Activated T-cell treated with anti-CD3 and anti-CD28 coated beads, Interleukin-2, amount 50 U/mL, for 24 hours (primary cell): ENCODE measurements around the gene ETFA.
"Not testable (repeated sequence)": the region's sequence is repeated elsewhere in the genome, so short reads cannot be mapped to it uniquely, and the experiment has no call there.

Source experiments
- DNase-seq: peaks from one replicate; pipeline ENCODE4 v3.0.0-alpha.2; 2020
- H3K27ac Mint-ChIP-seq: 2 replicates; pipeline ENCODE4 v1.8.0; 2020; ENCODE audit warnings: mild to moderate bottlenecking, mixed read lengths
- H3K27me3 Mint-ChIP-seq: 2 replicates; pipeline ENCODE4 v1.8.0; 2020; ENCODE audit warnings: mixed read lengths
- H3K36me3 Mint-ChIP-seq: 2 replicates; pipeline ENCODE4 v1.8.0; 2020; ENCODE audit warnings: low read depth, mixed read lengths
- H3K4me1 Mint-ChIP-seq: 2 replicates; pipeline ENCODE4 v1.8.0; 2020; ENCODE audit warnings: low read depth, mixed read lengths
- H3K4me3 Mint-ChIP-seq: 2 replicates; pipeline ENCODE4 v1.8.0; 2020; ENCODE audit warnings: mild to moderate bottlenecking, moderate library complexity, mixed read lengths
- H3K9me3 Mint-ChIP-seq: 2 replicates; pipeline ENCODE4 v1.8.0; 2020; ENCODE audit warnings: mixed read lengths

The ETFA gene

GRCh38 chr15:76285241-76285825, 25.9 kb downstream of the ETFA start:
- no peak overlapping the region for H3K4me3 Mint-ChIP-seq
- H3K9me3 Mint-ChIP-seq, result no peaks in the 10 kb centered on the region
- peaks cover 34% of the 10 kb centered on the region for H3K4me1 Mint-ChIP-seq
- no peak for DNase-seq
- peaks cover 81% of the 10 kb centered on the region for H3K36me3 Mint-ChIP-seq
- no peak overlapping the region for H3K27ac Mint-ChIP-seq
- H3K27me3 Mint-ChIP-seq, result no peaks in the 10 kb centered on the region

GRCh38 chr15:76282465-76282864, 28.8 kb downstream of the ETFA start:
- no peak overlapping the region for H3K4me3 Mint-ChIP-seq
- peaks cover 33% of the 10 kb centered on the region for H3K4me1 Mint-ChIP-seq
- peaks cover 89% of the 10 kb centered on the region for H3K36me3 Mint-ChIP-seq
- H3K9me3 Mint-ChIP-seq, result no peaks in the 10 kb centered on the region
- H3K27me3 Mint-ChIP-seq, result no peaks in the 10 kb centered on the region
- no peak for DNase-seq
- H3K27ac Mint-ChIP-seq, result no peak overlapping the region

GRCh38 chr15:76278651-76279050, 32.6 kb downstream of the ETFA start:
- DNase-seq, result no peak
- H3K4me1 Mint-ChIP-seq, result peaks cover 12% of the 10 kb centered on the region
- H3K36me3 Mint-ChIP-seq, result peaks cover 89% of the 10 kb centered on the region
- H3K4me3 Mint-ChIP-seq, result no peak overlapping the region
- no peaks in the 10 kb centered on the region for H3K27me3 Mint-ChIP-seq
- H3K9me3 Mint-ChIP-seq, result no peaks in the 10 kb centered on the region
- H3K27ac Mint-ChIP-seq, result no peak overlapping the region

GRCh38 chr15:76274821-76275220, 36.4 kb downstream of the ETFA start:
- Mint-ChIP-seq H3K9me3 (no peaks in the 10 kb centered on the region), H3K27ac (no peak overlapping the region), H3K4me3 (no peak overlapping the region), H3K27me3 (no peaks in the 10 kb centered on the region), H3K36me3 (peaks cover 91% of the 10 kb centered on the region), H3K4me1 (no peaks in the 10 kb centered on the region)
- no peak for DNase-seq

- H3K9me3 Mint-ChIP-seq, result peaks cover 2% of the 10 kb centered on the region
- no peaks in the 10 kb centered on the region for H3K4me1 Mint-ChIP-seq
- peaks cover 94% of the 10 kb centered on the region for H3K36me3 Mint-ChIP-seq
- H3K27ac Mint-ChIP-seq, result no peak overlapping the region
- H3K4me3 Mint-ChIP-seq, result no peak overlapping the region
- H3K27me3 Mint-ChIP-seq, result no peaks in the 10 kb centered on the region
- DNase-seq, result no peak
Measured at GRCh38 chr15:76274226-76274625, 37.0 kb downstream of the ETFA start.

- no peak overlapping the region for H3K4me3 Mint-ChIP-seq
- DNase-seq, result no peak
- no peak overlapping the region for H3K27ac Mint-ChIP-seq
- no peaks in the 10 kb centered on the region for H3K27me3 Mint-ChIP-seq
- peaks cover 13% of the 10 kb centered on the region for H3K9me3 Mint-ChIP-seq
- no peaks in the 10 kb centered on the region for H3K4me1 Mint-ChIP-seq
- peaks cover 95% of the 10 kb centered on the region for H3K36me3 Mint-ChIP-seq
Measured at GRCh38 chr15:76270876-76271275, 40.4 kb downstream of the ETFA start.

- Mint-ChIP-seq H3K9me3 (peaks cover 31% of the 10 kb centered on the region), H3K27me3 (no peaks in the 10 kb centered on the region), H3K4me3 (no peak overlapping the region), H3K27ac (no peak overlapping the region), H3K36me3 (peaks cover 98% of the 10 kb centered on the region), H3K4me1 (no peaks in the 10 kb centered on the region)
- DNase-seq, result no peak
Measured at GRCh38 chr15:76267077-76267476, 44.2 kb downstream of the ETFA start.

GRCh38 chr15:76265769-76266168, 45.5 kb downstream of the ETFA start:
- Mint-ChIP-seq H3K9me3 (peaks cover 31% of the 10 kb centered on the region), H3K36me3 (peaks cover 98% of the 10 kb centered on the region)
- DNase-seq, H3K27ac Mint-ChIP-seq, H3K27me3 Mint-ChIP-seq, H3K4me3 Mint-ChIP-seq, H3K4me1 Mint-ChIP-seq: not testable (repeated sequence)

- Mint-ChIP-seq H3K36me3 (peaks cover 88% of the 10 kb centered on the region), H3K4me3 (no peak overlapping the region), H3K27me3 (no peaks in the 10 kb centered on the region), H3K4me1 (no peaks in the 10 kb centered on the region), H3K27ac (no peak overlapping the region), H3K9me3 (peaks cover 18% of the 10 kb centered on the region)
- no peak for DNase-seq
Measured at GRCh38 chr15:76260246-76260938, 50.9 kb downstream of the ETFA start.

- H3K36me3 Mint-ChIP-seq, result peaks cover 83% of the 10 kb centered on the region
- H3K4me1 Mint-ChIP-seq, result no peaks in the 10 kb centered on the region
- no peak for DNase-seq
- H3K4me3 Mint-ChIP-seq, result no peak overlapping the region
- no peaks in the 10 kb centered on the region for H3K27me3 Mint-ChIP-seq
- H3K27ac Mint-ChIP-seq, result no peak overlapping the region
- H3K9me3 Mint-ChIP-seq, result peaks cover 14% of the 10 kb centered on the region
Measured at GRCh38 chr15:76259392-76259791, 51.9 kb downstream of the ETFA start.

- no peak overlapping the region for H3K4me3 Mint-ChIP-seq
- no peak for DNase-seq
- H3K27ac Mint-ChIP-seq, result no peak overlapping the region
- peaks cover 77% of the 10 kb centered on the region for H3K36me3 Mint-ChIP-seq
- no peaks in the 10 kb centered on the region for H3K27me3 Mint-ChIP-seq
- peaks cover 6% of the 10 kb centered on the region for H3K9me3 Mint-ChIP-seq
- no peaks in the 10 kb centered on the region for H3K4me1 Mint-ChIP-seq
Measured at GRCh38 chr15:76258460-76258859, 52.8 kb downstream of the ETFA start.

- peaks cover 3% of the 10 kb centered on the region for H3K4me1 Mint-ChIP-seq
- no peaks in the 10 kb centered on the region for H3K27me3 Mint-ChIP-seq
Measured at GRCh38 chr15:76253691-76254473, 57.4 kb downstream of the ETFA start.

GRCh38 chr15:76252249-76252648, 59.0 kb downstream of the ETFA start:
- no peak overlapping the region for H3K4me3 Mint-ChIP-seq
- H3K27ac Mint-ChIP-seq, result no peak overlapping the region
- peaks cover 36% of the 10 kb centered on the region for H3K36me3 Mint-ChIP-seq
- H3K4me1 Mint-ChIP-seq, result peaks cover 3% of the 10 kb centered on the region
- H3K9me3 Mint-ChIP-seq, result no peaks in the 10 kb centered on the region
- no peak for DNase-seq
- H3K27me3 Mint-ChIP-seq, result no peaks in the 10 kb centered on the region

More at GRCh38 chr15:76253691-76254473, 57.4 kb downstream of the ETFA start:
- Mint-ChIP-seq H3K27ac (no peak overlapping the region), H3K4me3 (no peak overlapping the region), H3K36me3 (peaks cover 42% of the 10 kb centered on the region), H3K9me3 (no peaks in the 10 kb centered on the region)
- no peak for DNase-seq

GRCh38 chr15:76251717-76252116, 59.6 kb downstream of the ETFA start:
- Mint-ChIP-seq H3K36me3 (peaks cover 36% of the 10 kb centered on the region), H3K4me3 (no peak overlapping the region), H3K9me3 (no peaks in the 10 kb centered on the region), H3K4me1 (peaks cover 3% of the 10 kb centered on the region), H3K27ac (no peak overlapping the region), H3K27me3 (no peaks in the 10 kb centered on the region)
- no peak for DNase-seq

- Mint-ChIP-seq H3K36me3 (peaks cover 35% of the 10 kb centered on the region), H3K4me1 (no peaks in the 10 kb centered on the region)
Measured at GRCh38 chr15:76245072-76245610, 66.1 kb downstream of the ETFA start.

More at GRCh38 chr15:76245072-76245610, 66.1 kb downstream of the ETFA start:
- H3K4me3 Mint-ChIP-seq, result no peak overlapping the region
- no peak for DNase-seq
- H3K9me3 Mint-ChIP-seq, result no peaks in the 10 kb centered on the region
- H3K27me3 Mint-ChIP-seq, result no peaks in the 10 kb centered on the region
- no peak overlapping the region for H3K27ac Mint-ChIP-seq
